ENCODE data around the gene KYAT1. TPM values are rescaled to one million over a fixed set of nuclear protein-coding genes. Genes with fewer than 3 reads are reported as not detected.

The KYAT1 gene
- total and polyA plus RNA-seq, 2 of the 13 experiments (the other 11 are each of a cell fraction or from before 2014, with no cell fraction given): 9.2 to 46.5 TPM

DNA sequence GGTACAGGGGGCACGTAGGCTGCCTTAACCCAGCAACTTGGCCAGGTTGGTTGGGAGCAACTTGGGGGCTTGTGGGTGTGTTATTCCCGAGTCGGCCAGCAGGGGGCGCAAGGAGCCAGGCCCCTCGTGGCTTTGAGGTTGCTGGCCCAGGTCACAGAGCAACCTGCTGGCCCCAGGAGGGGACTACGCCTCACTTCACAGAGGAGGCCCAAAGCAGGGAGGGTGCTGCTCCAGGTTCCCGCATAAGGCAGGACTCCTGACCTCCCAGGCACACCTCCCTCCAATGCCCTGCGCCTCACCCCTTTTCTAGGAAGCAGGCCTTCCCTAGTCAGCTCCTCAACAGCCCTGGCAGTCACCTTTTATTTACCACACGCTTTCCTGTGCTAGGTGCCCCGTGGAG lies 18.1 kb downstream of the KYAT1 start (continued):
- TF ChIP-seq, protein P1, sequence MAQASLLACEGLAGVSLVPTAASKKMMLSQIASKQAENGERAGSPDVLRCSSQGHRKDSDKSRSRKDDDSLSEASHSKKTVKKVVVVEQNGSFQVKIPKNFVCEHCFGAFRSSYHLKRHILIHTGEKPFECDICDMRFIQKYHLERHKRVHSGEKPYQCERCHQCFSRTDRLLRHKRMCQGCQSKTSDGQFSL (CRISPR knock-in tag; IDR thresholded peaks at IDR 0.05): no peak
- 0 out of 2 replicates have a peak, but pooled peaks have one; percentile 36 for TF ChIP-seq NFKB2 (CRISPR knock-in tag; IDR thresholded peaks at IDR 0.05; ENCODE audit: borderline replicate concordance)
- TF ChIP-seq HOXA7 (CRISPR knock-in tag; IDR thresholded peaks at IDR 0.05): no peak
- no peak for TF ChIP-seq ZNF124 (CRISPR knock-in tag; IDR thresholded peaks at IDR 0.05)
- TF ChIP-seq, protein P2, sequence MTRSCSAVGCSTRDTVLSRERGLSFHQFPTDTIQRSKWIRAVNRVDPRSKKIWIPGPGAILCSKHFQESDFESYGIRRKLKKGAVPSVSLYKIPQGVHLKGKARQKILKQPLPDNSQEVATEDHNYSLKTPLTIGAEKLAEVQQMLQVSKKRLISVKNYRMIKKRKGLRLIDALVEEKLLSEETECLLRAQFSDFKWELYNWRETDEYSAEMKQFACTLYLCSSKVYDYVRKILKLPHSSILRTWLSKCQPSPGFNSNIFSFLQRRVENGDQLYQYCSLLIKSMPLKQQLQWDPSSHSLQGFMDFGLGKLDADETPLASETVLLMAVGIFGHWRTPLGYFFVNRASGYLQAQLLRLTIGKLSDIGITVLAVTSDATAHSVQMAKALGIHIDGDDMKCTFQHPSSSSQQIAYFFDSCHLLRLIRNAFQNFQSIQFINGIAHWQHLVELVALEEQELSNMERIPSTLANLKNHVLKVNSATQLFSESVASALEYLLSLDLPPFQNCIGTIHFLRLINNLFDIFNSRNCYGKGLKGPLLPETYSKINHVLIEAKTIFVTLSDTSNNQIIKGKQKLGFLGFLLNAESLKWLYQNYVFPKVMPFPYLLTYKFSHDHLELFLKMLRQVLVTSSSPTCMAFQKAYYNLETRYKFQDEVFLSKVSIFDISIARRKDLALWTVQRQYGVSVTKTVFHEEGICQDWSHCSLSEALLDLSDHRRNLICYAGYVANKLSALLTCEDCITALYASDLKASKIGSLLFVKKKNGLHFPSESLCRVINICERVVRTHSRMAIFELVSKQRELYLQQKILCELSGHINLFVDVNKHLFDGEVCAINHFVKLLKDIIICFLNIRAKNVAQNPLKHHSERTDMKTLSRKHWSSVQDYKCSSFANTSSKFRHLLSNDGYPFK (CRISPR knock-in tag; IDR thresholded peaks at IDR 0.05; ENCODE audit: borderline replicate concordance): no peak
- TF ChIP-seq ZNF430 (CRISPR knock-in tag; IDR thresholded peaks at IDR 0.05): no peak
- no peak for TF ChIP-seq SETDB1 (CRISPR knock-in tag; IDR thresholded peaks at IDR 0.05; ENCODE audit: borderline replicate concordance)
- peak; percentile 41; the same call in 1 of the 2 replicates for TF ChIP-seq SALL2 (CRISPR knock-in tag; IDR thresholded peaks at IDR 0.05)
- no peak for TF ChIP-seq TOE1 (CRISPR knock-in tag; IDR thresholded peaks at IDR 0.05)
- no peak for TF ChIP-seq SCMH1 (CRISPR knock-in tag; IDR thresholded peaks at IDR 0.05; ENCODE audit: borderline replicate concordance)
- TF ChIP-seq ARNT2 (CRISPR knock-in tag; IDR thresholded peaks at IDR 0.05; ENCODE audit: low read depth): 0 out of 2 replicates have a peak, but pooled peaks have one; percentile 48
- TF ChIP-seq ZBTB1 (CRISPR knock-in tag; IDR thresholded peaks at IDR 0.05; ENCODE audit: borderline replicate concordance): no peak
- no peak for TF ChIP-seq CHD2 (IDR thresholded peaks at IDR 0.05; ENCODE audit: low read depth, low read length)
- TF ChIP-seq ZNF326 (CRISPR knock-in tag; IDR thresholded peaks at IDR 0.05; ENCODE audit: borderline replicate concordance): no peak
- TF ChIP-seq ZNF382 (CRISPR knock-in tag; IDR thresholded peaks at IDR 0.05; ENCODE audit: borderline replicate concordance): no peak
- TF ChIP-seq, protein P3, sequence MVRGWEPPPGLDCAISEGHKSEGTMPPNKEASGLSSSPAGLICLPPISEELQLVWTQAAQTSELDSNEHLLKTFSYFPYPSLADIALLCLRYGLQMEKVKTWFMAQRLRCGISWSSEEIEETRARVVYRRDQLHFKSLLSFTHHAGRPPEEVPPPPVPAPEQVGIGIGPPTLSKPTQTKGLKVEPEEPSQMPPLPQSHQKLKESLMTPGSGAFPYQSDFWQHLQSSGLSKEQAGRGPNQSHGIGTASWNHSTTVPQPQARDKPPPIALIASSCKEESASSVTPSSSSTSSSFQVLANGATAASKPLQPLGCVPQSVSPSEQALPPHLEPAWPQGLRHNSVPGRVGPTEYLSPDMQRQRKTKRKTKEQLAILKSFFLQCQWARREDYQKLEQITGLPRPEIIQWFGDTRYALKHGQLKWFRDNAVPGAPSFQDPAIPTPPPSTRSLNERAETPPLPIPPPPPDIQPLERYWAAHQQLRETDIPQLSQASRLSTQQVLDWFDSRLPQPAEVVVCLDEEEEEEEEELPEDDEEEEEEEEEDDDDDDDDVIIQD (CRISPR knock-in tag; IDR thresholded peaks at IDR 0.05; ENCODE audit: low read depth): no peak
- TF ChIP-seq, protein P4, sequence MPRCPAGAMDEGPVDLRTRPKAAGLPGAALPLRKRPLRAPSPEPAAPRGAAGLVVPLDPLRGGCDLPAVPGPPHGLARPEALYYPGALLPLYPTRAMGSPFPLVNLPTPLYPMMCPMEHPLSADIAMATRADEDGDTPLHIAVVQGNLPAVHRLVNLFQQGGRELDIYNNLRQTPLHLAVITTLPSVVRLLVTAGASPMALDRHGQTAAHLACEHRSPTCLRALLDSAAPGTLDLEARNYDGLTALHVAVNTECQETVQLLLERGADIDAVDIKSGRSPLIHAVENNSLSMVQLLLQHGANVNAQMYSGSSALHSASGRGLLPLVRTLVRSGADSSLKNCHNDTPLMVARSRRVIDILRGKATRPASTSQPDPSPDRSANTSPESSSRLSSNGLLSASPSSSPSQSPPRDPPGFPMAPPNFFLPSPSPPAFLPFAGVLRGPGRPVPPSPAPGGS (CRISPR knock-in tag; IDR thresholded peaks at IDR 0.05): no peak
- TF ChIP-seq, protein P5, sequence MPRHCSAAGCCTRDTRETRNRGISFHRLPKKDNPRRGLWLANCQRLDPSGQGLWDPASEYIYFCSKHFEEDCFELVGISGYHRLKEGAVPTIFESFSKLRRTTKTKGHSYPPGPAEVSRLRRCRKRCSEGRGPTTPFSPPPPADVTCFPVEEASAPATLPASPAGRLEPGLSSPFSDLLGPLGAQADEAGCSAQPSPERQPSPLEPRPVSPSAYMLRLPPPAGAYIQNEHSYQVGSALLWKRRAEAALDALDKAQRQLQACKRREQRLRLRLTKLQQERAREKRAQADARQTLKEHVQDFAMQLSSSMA (CRISPR knock-in tag; IDR thresholded peaks at IDR 0.05): no peak
- no peak for TF ChIP-seq MEIS2 (CRISPR knock-in tag; IDR thresholded peaks at IDR 0.05)
- no peak for TF ChIP-seq ARHGAP35 (CRISPR knock-in tag; IDR thresholded peaks at IDR 0.05; ENCODE audit: borderline replicate concordance)
- TF ChIP-seq ZSCAN20 (CRISPR knock-in tag; IDR thresholded peaks at IDR 0.05; ENCODE audit: borderline replicate concordance): no peak
- TF ChIP-seq PLRG1 (conservative IDR thresholded peaks at IDR 0.05): no peak
- TF ChIP-seq ZBTB38 (CRISPR knock-in tag; IDR thresholded peaks at IDR 0.05): peak; percentile 76
- no peak for TF ChIP-seq SRY (CRISPR knock-in tag; IDR thresholded peaks at IDR 0.05)
